OCI-LY1 (cell line): ENCODE results near the gene BABAM2.

ENCODE experiments used
- CTCF ChIP-seq: fragments of 200-600 bp; sonication (generic), shearing (Covaris generic); IDR thresholded peaks from 2 replicates; pipeline ENCODE4 v1.5.1; 2017; ENCODE audit warnings: mild to moderate bottlenecking, antibody characterized with exemption, low read length, moderate library complexity, mixed read lengths
- EZH2 ChIP-seq: fragments of 200-600 bp; sonication (generic), shearing (Covaris generic); IDR thresholded peaks from 2 replicates; pipeline ENCODE4 v1.8.0; 2017; ENCODE audit warnings: borderline replicate concordance, mixed run types, mild to moderate bottlenecking, antibody characterized with exemption, low read length, moderate library complexity, mixed read lengths

DNA sequence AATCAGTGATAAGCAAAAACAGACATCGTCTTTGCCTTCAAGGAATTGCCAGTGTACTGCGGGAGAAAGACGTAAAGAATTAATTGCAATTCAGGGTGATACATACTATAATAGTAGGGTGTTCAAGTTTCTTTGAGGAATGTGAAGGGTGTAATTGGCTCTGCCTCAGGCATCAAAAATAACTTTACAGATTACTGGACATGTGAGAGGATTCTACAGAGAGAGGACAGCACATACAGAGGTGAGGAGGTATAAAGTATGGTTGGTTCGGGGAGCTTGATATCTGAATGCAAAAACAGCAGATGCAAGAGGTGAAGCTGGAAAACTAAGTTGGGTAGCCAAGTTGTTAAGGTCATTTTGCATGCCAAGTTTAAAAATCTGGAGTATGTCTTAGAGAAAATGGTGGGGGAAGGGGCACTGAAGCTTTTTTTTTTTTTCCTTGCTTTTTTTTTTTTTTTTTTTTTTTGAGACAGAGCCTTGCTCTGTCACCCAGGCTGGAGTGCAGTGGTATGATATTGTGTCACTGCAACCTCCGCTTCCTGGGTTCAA lies 274.6 kb downstream of the BABAM2 start:
- TF ChIP-seq CTCF, result no peak
- no peak for TF ChIP-seq EZH2
